A549 treated with AZD9567 at 1 μM for 4 hours (cell line): ENCODE data around the gene HSPA4. TPM values are rescaled to one million over a fixed set of nuclear protein-coding genes. Genes with fewer than 3 reads are reported as not detected.

Source experiments
- total RNA-seq: library from RNA; stranded (reverse); fragments of 200-300 nt; extraction: Qiagen RNA extraction; gene quantifications from 5 replicates; pipeline ENCODE4 v1.2.3, GENCODE V29; 2022; ENCODE audit not compliant: insufficient read depth

The HSPA4 gene
- 166 to 189 TPM (median 182 TPM) in 5 replicates for total RNA-seq

GRCh38 chr5:133051542-133052316 is at the start of gene HSPA4:
TSS of gene HSPA4 (plus strand) at chr5:133052013. CDS start at chr5:133052251, 238 bp downstream.

GRCh38 chr5:133025804-133026663 is 25.8 kb upstream of the HSPA4 start, which contains the start of gene ZCCHC10:
TSS of gene ZCCHC10 (minus strand) at chr5:133026549. CDS start at chr5:133026537, 12 bp downstream.

Other genes starting within 250 kb of the HSPA4 start
- 0.09 to 0.14 TPM (median 0.09 TPM) in 4 of 5 replicates, not detected in the other for gene SOWAHA, start 238.7 kb upstream of the HSPA4 start, total RNA-seq
- 9.7 to 12.5 TPM (median 10.5 TPM) in 5 replicates for gene SHROOM1, start 221.4 kb upstream of the HSPA4 start, total RNA-seq
- 0.07 to 0.33 TPM (median 0.24 TPM) in 4 of 5 replicates, not detected in the other for gene GDF9, start 185.5 kb upstream of the HSPA4 start, total RNA-seq
- 325 to 554 TPM (median 540 TPM) in 5 replicates for gene UQCRQ, start 185.4 kb upstream of the HSPA4 start, total RNA-seq
- 0.75 to 1.3 TPM (median 0.88 TPM) in 4 of 5 replicates, not detected in the other for gene LEAP2, start 178.3 kb upstream of the HSPA4 start, total RNA-seq
- 19.2 to 38.9 TPM (median 27.1 TPM) in 5 replicates for gene AFF4, start 88.4 kb upstream of the HSPA4 start, total RNA-seq
- gene ZCCHC10, start 25.5 kb upstream of the HSPA4 start, total RNA-seq: 26.2 to 31.2 TPM (median 28.4 TPM) in 5 replicates